Right renal cortex interstitium (tissue), 3 donors: ENCODE results near the gene SLC30A9. TPM values are rescaled to one million over a fixed set of nuclear protein-coding genes. Genes with fewer than 3 reads are reported as not detected.

Source experiments
- DNase-seq, 3 donors: peaks; one replicate each; pipeline ENCODE4 v3.0.0-alpha.2; 2013; ENCODE audit warnings: low read depth in 3 of 3, low spot score in 2 of 3
- polyA plus RNA-seq, 3 donors: library from polyadenylated mRNA; unstranded; fragments of 120-200 nt; gene quantifications; one replicate each; pipeline ENCODE4 v1.2.1, GENCODE V29; 2013; ENCODE audit not compliant: insufficient read length in 3 of 3

Gene SLC30A9
- polyA plus RNA-seq, 3 donors: 117 to 133 (median 124) TPM

DNA sequence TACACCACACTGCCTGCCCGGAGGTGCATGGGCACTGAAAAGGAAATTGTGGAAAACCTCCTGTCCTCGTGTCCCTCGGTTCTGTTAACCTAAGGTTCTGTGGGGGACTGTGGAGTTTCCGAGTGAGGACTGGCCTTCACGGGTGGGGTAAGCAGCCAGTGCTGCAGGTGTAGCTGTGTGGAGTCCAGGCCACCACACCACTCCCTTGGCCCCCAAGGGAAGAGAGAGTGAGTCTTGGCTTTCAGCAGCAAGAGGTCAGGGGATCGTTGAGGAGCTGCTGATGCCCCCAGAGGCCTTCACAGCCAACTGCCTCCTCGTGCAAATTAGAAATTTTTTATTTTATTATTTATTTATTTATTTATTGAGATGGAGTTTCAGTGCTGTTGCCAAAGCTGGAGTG lies 141.8 kb downstream of the SLC30A9 start:
- DNase-seq: no peak

DNA sequence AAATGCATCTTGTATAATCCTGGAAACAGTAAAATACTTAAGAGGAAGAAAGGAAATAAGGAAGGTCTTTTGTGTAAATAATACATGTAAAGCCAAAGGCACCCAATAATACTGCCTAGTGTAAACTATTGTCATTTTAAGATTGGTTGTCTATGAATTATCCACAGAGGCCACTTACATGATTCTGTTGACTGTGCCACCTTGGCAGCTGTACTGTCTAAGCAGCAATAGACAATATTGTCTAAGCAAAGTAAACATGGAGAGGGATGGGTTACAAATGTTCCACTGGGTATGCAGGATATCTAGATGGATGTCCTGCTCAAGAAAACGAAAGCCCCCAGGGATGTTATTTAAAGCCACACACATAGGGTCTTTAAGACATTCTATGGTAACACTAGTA lies 142.7 kb downstream of the SLC30A9 start:
- no peak for DNase-seq

DNA sequence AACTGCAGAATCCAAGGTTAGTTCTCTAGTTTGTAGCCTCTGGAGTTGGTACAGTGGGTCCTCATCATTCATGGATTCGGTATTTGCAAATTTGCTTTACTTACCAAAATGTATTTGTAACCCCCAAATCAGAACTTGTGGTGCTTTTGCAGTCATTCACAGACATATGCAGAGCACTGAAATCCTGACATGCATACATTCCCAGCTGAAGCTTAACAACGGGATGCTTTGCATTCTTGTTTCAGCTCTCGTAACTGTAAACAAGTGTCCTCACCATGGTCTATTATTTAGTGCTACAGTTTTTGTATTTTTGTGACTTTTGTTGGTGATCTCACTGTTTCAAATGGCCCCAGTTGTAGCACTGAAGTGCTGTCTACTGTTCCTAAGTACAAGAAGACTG lies 146.0 kb downstream of the SLC30A9 start:
- DNase-seq: no peak

Other genes starting within 250 kb of the SLC30A9 start
- under 1 TPM; 0.08 to 0.14 (median 0.10) TPM for gene PHOX2B, start 241.8 kb upstream of the SLC30A9 start, polyA plus RNA-seq
- 10 to 100 TPM; 44.8 to 48.0 (median 47.3) TPM for gene TMEM33, start 55.1 kb upstream of the SLC30A9 start, polyA plus RNA-seq
- gene DCAF4L1, start 8.8 kb upstream of the SLC30A9 start, polyA plus RNA-seq: under 1 TPM; 0.12 to 0.25 (median 0.12) TPM
- gene BEND4, start 162.1 kb downstream of the SLC30A9 start, polyA plus RNA-seq: 1 to 10 TPM in 2 of 3 donors, under 1 TPM in 1; 0.96 to 1.5 (median 1.2) TPM